Spleen (tissue), 11 donors: ENCODE results near the gene OR5AU1. TPM values are rescaled to one million over a fixed set of nuclear protein-coding genes. Genes with fewer than 3 reads are reported as not detected.
"Not testable (repeated sequence)": the region's sequence is repeated elsewhere in the genome, so short reads cannot be mapped to it uniquely, and the experiment has no call there.

Experiments used
- DNase-seq: peaks from one replicate; pipeline ENCODE4 v3.0.0-alpha.2; 2020
- H3K27ac ChIP-seq, 8 donors: fragments of 200-600 bp; sonication (generic) in 7 of 8; 1 replicate in 4 of 8; 2 replicates in 4 of 8; pipeline versions ENCODE4 v1.5.0 to v1.8.0; 2016 to 2021; ENCODE audit warnings: inconsistent platforms in 4 of 8, mild to moderate bottlenecking in 4 of 8, moderate library complexity in 1 of 8
- H3K27me3 ChIP-seq, 7 donors: fragments of 200-600 bp; sonication (generic) in 6 of 7; replicated peaks in 1 of 7; 1 replicate in 4 of 7; 2 replicates in 3 of 7; pipeline versions ENCODE4 v1.5.0 to v1.8.0; 2016 to 2021; ENCODE audit warnings: inconsistent platforms in 3 of 7, mild to moderate bottlenecking in 1 of 7
- H3K36me3 ChIP-seq, 6 donors: fragments of 200-600 bp; sonication (generic) in 5 of 6; 1 replicate in 4 of 6; 2 replicates in 2 of 6; pipeline versions ENCODE4 v1.5.0 to v1.8.0; 2016 to 2021; ENCODE audit warnings: inconsistent platforms in 2 of 6
- H3K4me1 ChIP-seq, 6 donors: fragments of 200-600 bp; sonication (generic) in 5 of 6; 1 replicate in 3 of 6; 2 replicates in 3 of 6; pipeline versions ENCODE4 v1.5.0 to v1.8.0; 2016 to 2021; ENCODE audit warnings: inconsistent platforms in 3 of 6
- H3K4me3 ChIP-seq, 8 donors: fragments of 200-600 bp; sonication (generic) in 7 of 8; 1 replicate in 4 of 8; 2 replicates in 4 of 8; pipeline versions ENCODE4 v1.5.0 to v1.8.0; 2016 to 2021; ENCODE audit warnings: inconsistent platforms in 4 of 8, mild to moderate bottlenecking in 4 of 8, moderate library complexity in 2 of 8
- H3K9me3 ChIP-seq, 8 donors: fragments of 200-600 bp; sonication (generic) in 7 of 8; 1 replicate in 4 of 8; 2 replicates in 4 of 8; pipeline versions ENCODE4 v1.5.0 to v1.8.0; 2016 to 2021; ENCODE audit warnings: inconsistent platforms in 4 of 8
- CTCF ChIP-seq, 11 experiments: fragments of 200-600 bp in 7 of 11; fragments of 450-650 bp in 4 of 11; sonication (generic) in 4 of 11; IDR thresholded peaks in 8 of 11; conservative IDR thresholded peaks in 3 of 11; 1 replicate in 7 of 11; 2 replicates in 4 of 11; pipeline versions ENCODE4 v1.4.0 to v1.8.0; 2016 to 2021; ENCODE audit warnings: antibody characterized with exemption in 11 of 11, inconsistent platforms in 4 of 11, mild to moderate bottlenecking in 1 of 11
- POLR2A ChIP-seq, 3 donors: fragments of 450-650 bp; IDR thresholded peaks; one replicate each; pipeline ENCODE4 v1.5.1; 2017; ENCODE audit warnings: antibody characterized with exemption in 3 of 3, mild to moderate bottlenecking in 1 of 3
- POLR2AphosphoS5 ChIP-seq, 3 donors: sonication (generic); formaldehyde crosslinking; IDR thresholded peaks; one replicate each; pipeline ENCODE4 v1.5.1; 2017; ENCODE audit warnings: antibody characterized with exemption in 3 of 3
- WGBS, 5 donors: extraction: QIAGEN DNeasy Blood & Tissue Kit in 3 of 5; methylation state at CpG; one replicate each; pipeline versions ENCODE4 v1.1.5 to v1.1.7; 2013 to 2018; 5-methylcytosine and 5-hydroxymethylcytosine counted together
- intact Hi-C: fragments of 100-400 bp; cut with DNase I; formaldehyde crosslinking; loops from one replicate; pipeline ENCODE4 v1.15.0; 2023; ENCODE audit warnings: low total_unique reads
- polyA plus RNA-seq, 3 donors: library from polyadenylated mRNA; stranded (reverse); fragments of 200-250 nt; gene quantifications; one replicate each; pipeline ENCODE4 v1.2.1, GENCODE V29; 2013
- total RNA-seq, 7 donors: library from RNA; depleted of rRNA in 3 of 7; stranded (reverse); fragments of >200 nt in 3 of 7; fragmentation: NEBNext Ultra II Directional in 4 of 7; extraction: Animal tissue kit (Norgen Biotek cat#: 25700) in 4 of 7; gene quantifications; one replicate each; pipeline versions ENCODE4 v1.1.0 to v1.2.1, GENCODE V29; 2016 to 2021
- donor health status: healthy with polysubstance abuse.
- donor health status: DM: no; HTN: no; CAD: no; lungs with moderate emphysema.
- donor health status: DM: no; HTN: no; CAD: no.
- donor health status: Bipolar disorder and iron deficiency.
- donor health status: healthy.
- donor health status: DM: no; HTN: no; CAD: no.
- donor health status: DM: yes; HTN: yes; CAD: no.

OR5AU1 gene
- total and polyA plus RNA-seq, 10 donors = not detected

GRCh38 chr14:21160061-21160610, 4.3 kb upstream of the OR5AU1 start:
- no peaks in the 10 kb centered on the region for H3K36me3 ChIP-seq
- no peak for TF ChIP-seq POLR2AphosphoS5 (IDR thresholded peaks at IDR 0.05)
- no peak for TF ChIP-seq CTCF (IDR thresholded peaks at IDR 0.05 in 8 of 11, conservative IDR thresholded peaks at IDR 0.05 in 3 of 11)
- no peak for TF ChIP-seq POLR2A (IDR thresholded peaks at IDR 0.05)
- no peak overlapping the region for H3K4me3 ChIP-seq
- intact Hi-C loops = no loop called here
- WGBS, 5 donors = 81 to 87% (median 82%) methylated on average over 4 of the region's 4 CpGs
- DNase-seq = no peak
- H3K27ac ChIP-seq = no peak overlapping the region
- no peaks in the 10 kb centered on the region for H3K9me3 ChIP-seq
- H3K27me3 ChIP-seq = no peaks in the 10 kb centered on the region
- no peaks in the 10 kb centered on the region for H3K4me1 ChIP-seq

- 24 to 67% (median 50%) methylated on average over 1 of the region's 1 CpG for WGBS, 5 donors
- H3K27ac ChIP-seq, DNase-seq, intact Hi-C loops, H3K27me3 ChIP-seq, H3K4me3 ChIP-seq, H3K36me3 ChIP-seq, H3K9me3 ChIP-seq, H3K4me1 ChIP-seq: not testable (repeated sequence)
Measured at GRCh38 chr14:21158175-21158574, 2.3 kb upstream of the OR5AU1 start.

- H3K4me3 ChIP-seq = no peak overlapping the region
- 81 to 95% (median 89%) methylated on average over 4 of the region's 4 CpGs for WGBS, 5 donors
- no peaks in the 10 kb centered on the region for H3K36me3 ChIP-seq
- peaks cover 0 to 4% (median 0%) of the 10 kb centered on the region in 7 donors for H3K27me3 ChIP-seq
- no peak for TF ChIP-seq POLR2AphosphoS5 (IDR thresholded peaks at IDR 0.05)
- TF ChIP-seq POLR2A (IDR thresholded peaks at IDR 0.05) = no peak
- TF ChIP-seq CTCF (IDR thresholded peaks at IDR 0.05 in 8 of 11, conservative IDR thresholded peaks at IDR 0.05 in 3 of 11) = no peak
- no peak for DNase-seq
- no peak overlapping the region for H3K27ac ChIP-seq
- no peaks in the 10 kb centered on the region for H3K4me1 ChIP-seq
- intact Hi-C loops = no loop called here
- H3K9me3 ChIP-seq = peaks cover 6 to 19% (median 15%) of the 10 kb centered on the region in 8 donors
Measured at GRCh38 chr14:21149641-21150367, 6.1 kb downstream of the OR5AU1 start.

- no peak overlapping the region for H3K27ac ChIP-seq
- intact Hi-C loops = no loop called here
- H3K4me1 ChIP-seq = no peaks in the 10 kb centered on the region
- DNase-seq = no peak
- no peaks in the 10 kb centered on the region for H3K36me3 ChIP-seq
- peaks cover 0 to 12% (median 0%) of the 10 kb centered on the region in 7 donors for H3K27me3 ChIP-seq
- H3K9me3 ChIP-seq = peaks cover 6 to 29% (median 23%) of the 10 kb centered on the region in 8 donors
- TF ChIP-seq POLR2AphosphoS5 (IDR thresholded peaks at IDR 0.05) (no peak), CTCF (IDR thresholded peaks at IDR 0.05 in 8 of 11, conservative IDR thresholded peaks at IDR 0.05 in 3 of 11) (no peak), POLR2A (IDR thresholded peaks at IDR 0.05) (no peak)
- H3K4me3 ChIP-seq = no peak overlapping the region
Measured at GRCh38 chr14:21145437-21145836, 10.4 kb downstream of the OR5AU1 start.
